HL-60 (cell line): ENCODE data around the gene DUS1L.

Experiments
- DNase-seq, 2 experiments: peaks; one replicate each; pipeline ENCODE4 v3.0.0-alpha.2; 2010 to 2020; ENCODE audit warnings: low read depth in 1 of 2, low spot score in 1 of 2
- H3K27ac ChIP-seq: fragments of 250-450 bp; sonication (Bioruptor Pico); replicated peaks from 2 replicates; pipeline ENCODE4 v1.5.1; 2020; ENCODE audit warnings: mild to moderate bottlenecking, moderate library complexity
- H3K27me3 ChIP-seq: fragments of 250-450 bp; sonication (Bioruptor Pico); 2 replicates; pipeline ENCODE4 v1.5.1; 2021; ENCODE audit warnings: mild to moderate bottlenecking, moderate library complexity; ENCODE audit not compliant: insufficient read depth, poor library complexity, severe bottlenecking
- H3K4me3 ChIP-seq: replicated peaks from 2 replicates; pipeline ENCODE4 v1.5.1; 2011; ENCODE audit warnings: mild to moderate bottlenecking, control low read depth, low read length; ENCODE audit not compliant: insufficient read depth
- GABPA ChIP-seq: IDR thresholded peaks from 2 replicates; pipeline ENCODE4 v1.6.1; 2012; ENCODE audit warnings: low read depth
- POLR2AphosphoS5 ChIP-seq: IDR thresholded peaks from 2 replicates; pipeline ENCODE4 v1.6.1; 2012; ENCODE audit warnings: low read depth
- SPI1 ChIP-seq: IDR thresholded peaks from 2 replicates; pipeline ENCODE4 v1.6.1; 2012; ENCODE audit warnings: low read depth, mild to moderate bottlenecking, borderline replicate concordance
- TF ChIP-seq, protein P1 (sequence below): IDR thresholded peaks from one replicate; pipeline ENCODE4 v1.5.1; 2011; ENCODE audit warnings: low read length, control low read depth, inconsistent platforms; ENCODE audit not compliant: insufficient read depth
- TF ChIP-seq, protein P2 (sequence below): IDR thresholded peaks from 2 replicates; pipeline ENCODE4 v1.6.1; 2012; ENCODE audit warnings: low read depth; ENCODE audit not compliant: insufficient replicate concordance

DUS1L gene

DNA sequence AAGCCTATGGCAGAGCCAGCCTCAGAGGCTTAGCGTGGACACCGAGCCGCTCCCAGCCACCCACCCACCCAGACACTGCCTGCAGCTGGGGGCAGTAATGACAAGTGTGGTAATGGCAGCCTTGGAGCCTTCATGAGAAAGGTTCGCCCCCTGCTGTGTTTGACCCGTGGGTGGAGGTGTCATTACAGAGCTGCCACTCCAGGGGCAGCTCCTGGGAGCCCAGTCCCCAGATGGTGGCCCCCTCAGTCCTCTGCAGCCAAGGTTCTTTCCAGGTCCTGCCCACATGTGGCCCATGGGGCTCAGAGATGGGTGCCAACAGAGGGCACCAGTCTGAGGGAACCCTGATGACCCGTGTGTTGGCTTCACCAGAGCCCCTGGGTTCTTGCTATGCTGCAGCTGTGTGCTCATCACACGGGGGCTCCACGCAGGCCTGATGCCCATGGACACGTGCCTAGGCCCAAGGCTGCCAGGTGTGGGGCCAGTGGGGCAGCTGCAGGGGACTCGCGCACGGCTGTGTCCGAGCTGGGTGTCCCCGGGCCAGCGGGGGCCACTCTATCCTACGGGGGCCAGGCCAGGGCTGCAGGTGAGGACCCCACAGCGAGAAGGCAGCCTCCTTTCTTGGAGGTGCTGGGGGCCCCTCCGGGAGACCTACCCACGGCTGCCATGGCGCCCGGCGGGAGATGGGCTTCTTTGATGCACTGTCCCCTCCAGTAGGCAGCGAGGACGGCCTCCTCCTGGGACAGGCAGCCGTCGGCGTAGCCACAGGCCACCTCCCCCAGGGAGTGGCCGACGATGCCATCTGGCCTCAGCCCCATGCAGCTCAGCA, 24.3 kb upstream of the DUS1L start:
- Histone ChIP-seq H3K27ac (no peak overlapping the region), H3K4me3 (no peak overlapping the region), H3K27me3 (no peaks in the 10 kb centered on the region)
- TF ChIP-seq, protein P1, sequence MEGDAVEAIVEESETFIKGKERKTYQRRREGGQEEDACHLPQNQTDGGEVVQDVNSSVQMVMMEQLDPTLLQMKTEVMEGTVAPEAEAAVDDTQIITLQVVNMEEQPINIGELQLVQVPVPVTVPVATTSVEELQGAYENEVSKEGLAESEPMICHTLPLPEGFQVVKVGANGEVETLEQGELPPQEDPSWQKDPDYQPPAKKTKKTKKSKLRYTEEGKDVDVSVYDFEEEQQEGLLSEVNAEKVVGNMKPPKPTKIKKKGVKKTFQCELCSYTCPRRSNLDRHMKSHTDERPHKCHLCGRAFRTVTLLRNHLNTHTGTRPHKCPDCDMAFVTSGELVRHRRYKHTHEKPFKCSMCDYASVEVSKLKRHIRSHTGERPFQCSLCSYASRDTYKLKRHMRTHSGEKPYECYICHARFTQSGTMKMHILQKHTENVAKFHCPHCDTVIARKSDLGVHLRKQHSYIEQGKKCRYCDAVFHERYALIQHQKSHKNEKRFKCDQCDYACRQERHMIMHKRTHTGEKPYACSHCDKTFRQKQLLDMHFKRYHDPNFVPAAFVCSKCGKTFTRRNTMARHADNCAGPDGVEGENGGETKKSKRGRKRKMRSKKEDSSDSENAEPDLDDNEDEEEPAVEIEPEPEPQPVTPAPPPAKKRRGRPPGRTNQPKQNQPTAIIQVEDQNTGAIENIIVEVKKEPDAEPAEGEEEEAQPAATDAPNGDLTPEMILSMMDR = no peak
- TF ChIP-seq GABPA = no peak
- TF ChIP-seq, protein P2, sequence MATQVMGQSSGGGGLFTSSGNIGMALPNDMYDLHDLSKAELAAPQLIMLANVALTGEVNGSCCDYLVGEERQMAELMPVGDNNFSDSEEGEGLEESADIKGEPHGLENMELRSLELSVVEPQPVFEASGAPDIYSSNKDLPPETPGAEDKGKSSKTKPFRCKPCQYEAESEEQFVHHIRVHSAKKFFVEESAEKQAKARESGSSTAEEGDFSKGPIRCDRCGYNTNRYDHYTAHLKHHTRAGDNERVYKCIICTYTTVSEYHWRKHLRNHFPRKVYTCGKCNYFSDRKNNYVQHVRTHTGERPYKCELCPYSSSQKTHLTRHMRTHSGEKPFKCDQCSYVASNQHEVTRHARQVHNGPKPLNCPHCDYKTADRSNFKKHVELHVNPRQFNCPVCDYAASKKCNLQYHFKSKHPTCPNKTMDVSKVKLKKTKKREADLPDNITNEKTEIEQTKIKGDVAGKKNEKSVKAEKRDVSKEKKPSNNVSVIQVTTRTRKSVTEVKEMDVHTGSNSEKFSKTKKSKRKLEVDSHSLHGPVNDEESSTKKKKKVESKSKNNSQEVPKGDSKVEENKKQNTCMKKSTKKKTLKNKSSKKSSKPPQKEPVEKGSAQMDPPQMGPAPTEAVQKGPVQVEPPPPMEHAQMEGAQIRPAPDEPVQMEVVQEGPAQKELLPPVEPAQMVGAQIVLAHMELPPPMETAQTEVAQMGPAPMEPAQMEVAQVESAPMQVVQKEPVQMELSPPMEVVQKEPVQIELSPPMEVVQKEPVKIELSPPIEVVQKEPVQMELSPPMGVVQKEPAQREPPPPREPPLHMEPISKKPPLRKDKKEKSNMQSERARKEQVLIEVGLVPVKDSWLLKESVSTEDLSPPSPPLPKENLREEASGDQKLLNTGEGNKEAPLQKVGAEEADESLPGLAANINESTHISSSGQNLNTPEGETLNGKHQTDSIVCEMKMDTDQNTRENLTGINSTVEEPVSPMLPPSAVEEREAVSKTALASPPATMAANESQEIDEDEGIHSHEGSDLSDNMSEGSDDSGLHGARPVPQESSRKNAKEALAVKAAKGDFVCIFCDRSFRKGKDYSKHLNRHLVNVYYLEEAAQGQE = no peak
- no peak for TF ChIP-seq POLR2AphosphoS5
- TF ChIP-seq SPI1 = no peak
- peak in 1 of 2 experiments; percentile 25 for DNase-seq

DNA sequence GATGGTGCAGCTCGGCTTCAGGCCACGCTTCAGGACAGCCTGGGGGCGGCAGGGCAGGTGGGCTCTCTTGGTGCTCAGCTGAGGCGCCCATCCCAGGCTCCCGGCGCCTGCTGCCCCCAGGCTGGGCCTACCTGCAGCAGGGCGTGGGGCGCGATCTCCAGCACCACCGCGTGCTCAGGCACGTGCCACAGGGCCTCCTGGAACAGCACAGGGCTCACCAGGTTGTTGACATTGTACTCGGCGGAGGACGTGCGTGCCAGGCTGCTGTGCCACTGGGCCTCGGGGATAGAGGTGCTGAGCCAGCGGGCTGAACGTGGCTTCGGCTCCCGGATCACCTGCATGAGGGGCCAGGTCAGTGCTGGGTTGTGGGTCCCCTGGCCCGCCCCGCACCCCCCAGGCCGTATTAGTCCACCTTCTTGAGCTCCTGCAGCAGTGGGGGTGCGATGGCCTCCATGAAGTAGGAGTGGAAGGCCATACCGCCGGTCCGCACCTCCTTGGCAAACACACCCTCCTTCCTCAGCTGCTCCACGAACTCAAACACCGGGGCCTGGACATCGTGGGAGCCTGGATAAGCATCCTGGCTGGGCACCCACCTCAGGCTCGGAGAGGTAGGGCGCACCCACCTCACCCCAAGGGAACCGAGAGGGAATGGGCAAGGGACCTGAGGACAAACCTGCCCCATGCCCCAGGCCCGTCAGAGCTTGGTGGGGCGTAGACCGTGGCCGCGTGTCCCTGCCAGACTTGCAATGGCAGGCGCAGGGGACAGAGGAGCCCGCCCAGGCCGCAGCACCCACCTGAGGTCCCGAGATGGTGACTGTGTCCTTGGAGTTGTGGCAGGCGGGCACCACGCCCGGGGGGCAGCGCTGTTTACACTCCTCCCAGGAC, 23.5 kb upstream of the DUS1L start:
- DNase-seq = no peak
- TF ChIP-seq, protein P2 = no peak
- no peak for TF ChIP-seq GABPA
- no peak; the same call in 1 of the 2 replicates for TF ChIP-seq POLR2AphosphoS5
- no peak for TF ChIP-seq SPI1
- TF ChIP-seq, protein P1 = no peak
- Histone ChIP-seq H3K4me3 (no peak overlapping the region), H3K27ac (no peak overlapping the region), H3K27me3 (no peaks in the 10 kb centered on the region)

DNA sequence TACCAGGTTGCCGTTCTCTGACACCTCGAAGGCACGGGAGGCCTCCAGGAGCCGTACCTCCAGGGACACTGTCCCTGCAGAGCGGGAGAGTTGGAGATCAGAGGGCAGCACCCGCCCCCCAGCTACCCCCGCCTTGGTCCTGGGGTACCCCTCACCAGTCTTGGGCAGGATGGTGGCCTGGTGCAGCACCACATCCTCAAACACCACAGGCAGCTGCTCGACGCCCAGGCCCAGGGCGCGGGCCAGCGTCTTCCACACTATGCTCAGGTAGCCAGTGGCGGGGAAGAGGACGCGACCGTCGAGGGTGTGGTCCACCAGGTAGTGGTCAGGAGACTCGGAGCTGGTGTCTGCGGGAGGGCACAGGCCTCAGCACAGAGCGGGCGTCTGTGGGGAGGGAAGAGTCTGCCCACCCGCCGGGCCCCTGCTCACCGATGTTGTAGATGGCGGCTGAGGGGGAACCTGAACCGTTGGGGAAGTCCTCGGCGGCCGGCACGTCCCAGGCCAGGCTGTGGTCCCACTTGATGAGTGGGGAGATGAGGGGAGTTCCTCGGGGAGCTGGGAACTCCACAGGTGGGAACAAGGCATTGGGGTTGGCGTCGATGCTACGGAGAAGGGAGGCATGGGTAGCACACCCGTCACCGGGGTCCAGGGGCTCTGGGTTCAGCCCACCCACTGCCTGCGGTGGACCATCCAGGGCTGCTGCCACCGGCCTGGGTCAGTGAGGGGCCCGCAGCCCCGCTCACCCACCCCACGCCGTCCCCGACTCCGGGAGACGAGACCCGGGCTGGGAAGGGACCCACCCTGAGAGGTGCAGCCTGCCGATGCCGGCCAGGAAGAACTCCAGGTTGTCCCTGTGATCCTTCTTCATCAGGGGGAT, 22.6 kb upstream of the DUS1L start:
- TF ChIP-seq POLR2AphosphoS5 = 0 out of 2 replicates have a peak, but pooled peaks have one; percentile 6
- TF ChIP-seq, protein P2 = no peak
- Histone ChIP-seq H3K4me3 (no peak overlapping the region), H3K27ac (no peak overlapping the region), H3K27me3 (no peaks in the 10 kb centered on the region)
- peak in 1 of 2 experiments; percentile 24 for DNase-seq
